K562 (cell line): Measurements from ENCODE around the gene TBXAS1. TPM values are rescaled to one million over a fixed set of nuclear protein-coding genes. Genes with fewer than 3 reads are reported as not detected.

ENCODE experiments used
- ATAC-seq: fragments of 200-7000 bp; cut with Tn5 transposase; 3 replicates; pipeline ENCODE4 v1.9.1; 2020; ENCODE audit warnings: moderate library complexity
- BruUV-seq: library from RNA; stranded (reverse); fragments of 400-500 nt; replicated peaks from 2 replicates; lab custom pipeline; 2021; lab: Mats Ljungman, UMichigan
- CTCF ChIA-PET: fragments of 300-600 bp; formaldehyde crosslinking; extraction: SDS; loops from one replicate; lab custom pipeline; 2021; ENCODE audit warnings: low intra/inter-chr PET ratio; lab: Yijun Ruan, JAX
- POLR2A ChIA-PET: fragments of 300-600, 350-650 bp; sonication (Branson Sonifier 250); formaldehyde crosslinking; extraction: SDS; loops from one replicate; lab custom pipeline; 2021; ENCODE audit warnings: antibody characterized with exemption, inconsistent platforms; lab: Yijun Ruan, JAX
- DNase-seq, 4 experiments: peaks; one replicate each; pipeline versions ENCODE4 v3.0.0 to v3.0.0-alpha.2; 2011 to 2018; ENCODE audit warnings: low spot score in 3 of 4, mixed read lengths in 3 of 4; ENCODE audit errors: extremely low read depth in 1 of 4
- FAIRE-seq: peaks from 2 replicates; lab custom pipeline; 2011; peaks lifted over from hg19 to GRCh38; lab: Jason Lieb, UNC
- H2AFZ ChIP-seq: 2 replicates; pipeline ENCODE4 v1.6.0; 2011; ENCODE audit warnings: low read depth, low read length, control low read depth, inconsistent platforms
- H3K27ac ChIP-seq: fragments of 200-600 bp; 3 replicates; pipeline ENCODE4 v1.8.0; 2011; ENCODE audit warnings: low read depth, mild to moderate bottlenecking, control low read depth, inconsistent platforms, low read length, moderate library complexity, mixed read lengths; ENCODE audit errors: extremely low read depth
- H3K27me3 ChIP-seq, 2 experiments: fragments of 300-600 bp in 1 of 2; 2 replicates in 1 of 2; 3 replicates in 1 of 2; pipeline versions ENCODE4 v1.6.0 to v1.8.0; 2011; ENCODE audit warnings: inconsistent platforms in 2 of 2, low read length in 2 of 2, mild to moderate bottlenecking in 1 of 2, mixed read lengths in 1 of 2, moderate library complexity in 1 of 2; ENCODE audit not compliant: control insufficient read depth in 2 of 2, insufficient read depth in 2 of 2
- H3K36me3 ChIP-seq: fragments of 300-600 bp; 3 replicates; pipeline ENCODE4 v1.8.0; 2011; ENCODE audit warnings: mild to moderate bottlenecking, low read length, inconsistent platforms; ENCODE audit not compliant: control insufficient read depth, insufficient read depth
- H3K4me1 ChIP-seq, 2 experiments: fragments of 200-600 bp in 1 of 2; replicated peaks in 1 of 2; 2 replicates in 1 of 2; 3 replicates in 1 of 2; pipeline versions ENCODE4 v1.5.1 to v1.8.0; 2011; ENCODE audit warnings: inconsistent platforms in 2 of 2, low read length in 2 of 2, mild to moderate bottlenecking in 1 of 2, mixed read lengths in 1 of 2, moderate library complexity in 1 of 2; ENCODE audit not compliant: control insufficient read depth in 2 of 2, insufficient read depth in 2 of 2
- H3K4me2 ChIP-seq: 2 replicates; pipeline ENCODE4 v1.6.1; 2011; ENCODE audit warnings: low read length, control low read depth, inconsistent platforms, mixed read lengths; ENCODE audit not compliant: insufficient read depth
- H3K4me3 ChIP-seq: fragments of 200-600 bp; sonication (generic), shearing (Covaris generic); 2 replicates; pipeline ENCODE4 v1.5.1; 2016; ENCODE audit warnings: control low read depth, inconsistent platforms
- H3K79me2 ChIP-seq: fragments of 200-600 bp; 3 replicates; pipeline ENCODE4 v1.8.0; 2011; ENCODE audit warnings: low read length, inconsistent platforms; ENCODE audit not compliant: control insufficient read depth, insufficient read depth
- H3K9ac ChIP-seq, 2 experiments: 2 replicates each; pipeline versions ENCODE4 v1.6.0 to v1.6.1; 2011; ENCODE audit warnings: low read depth in 2 of 2, low read length in 2 of 2, control low read depth in 1 of 2, inconsistent platforms in 1 of 2, mild to moderate bottlenecking in 1 of 2, mixed read lengths in 1 of 2; ENCODE audit not compliant: insufficient read depth in 1 of 2
- H3K9me1 ChIP-seq: one replicate; pipeline ENCODE4 v1.6.0; 2011; ENCODE audit warnings: inconsistent platforms, mild to moderate bottlenecking, low read length, moderate library complexity; ENCODE audit not compliant: control insufficient read depth, insufficient read depth
- H3K9me3 ChIP-seq: replicated peaks from 2 replicates; pipeline ENCODE4 v1.5.1; 2011; ENCODE audit warnings: low read depth, low read length, inconsistent platforms; ENCODE audit not compliant: control insufficient read depth, insufficient read depth
- H4K20me1 ChIP-seq: replicated peaks from 2 replicates; pipeline ENCODE4 v1.6.1; 2011; ENCODE audit warnings: low read length, inconsistent platforms, mixed read lengths; ENCODE audit not compliant: control insufficient read depth, insufficient read depth
- ARID1B ChIP-seq: fragments of 450-650 bp; IDR thresholded peaks from 2 replicates; pipeline ENCODE4 v1.6.1; 2016; ENCODE audit warnings: antibody characterized with exemption, mild to moderate bottlenecking, inconsistent platforms
- CBFB ChIP-seq: sonication (generic); formaldehyde crosslinking; IDR thresholded peaks from 2 replicates; pipeline ENCODE4 v1.4.0; 2020; ENCODE audit warnings: mild to moderate bottlenecking, missing genetic modification reagents
- EP300 ChIP-seq: IDR thresholded peaks from 2 replicates; pipeline ENCODE4 v1.6.1; 2012; ENCODE audit warnings: low read length, improper control_type of control experiment
- GATAD2B ChIP-seq: fragments of 450-650 bp; IDR thresholded peaks from 2 replicates; pipeline ENCODE4 v1.6.1; 2017; ENCODE audit warnings: mild to moderate bottlenecking, borderline replicate concordance
- HMGXB4 ChIP-seq: sonication (generic); formaldehyde crosslinking; IDR thresholded peaks from 2 replicates; pipeline ENCODE4 v1.8.1; 2023; ENCODE audit warnings: mild to moderate bottlenecking, missing genetic modification reagents
- LARP7 ChIP-seq: fragments of 450-650 bp; IDR thresholded peaks from 2 replicates; pipeline ENCODE4 v1.6.1; 2016
- MYC ChIP-seq, 2 experiments: fragments of 250-450 bp in 1 of 2; sonication (Bioruptor Pico) in 1 of 2; IDR thresholded peaks; 2 replicates each; pipeline versions ENCODE4 v1.5.1 to v1.6.1; 2012 to 2021; ENCODE audit warnings: low read depth in 2 of 2, borderline replicate concordance in 1 of 2, improper control_type of control experiment in 1 of 2, low read length in 1 of 2, mild to moderate bottlenecking in 1 of 2, moderate library complexity in 1 of 2
- NCOA2 ChIP-seq, 2 experiments: fragments of 450-650 bp; IDR thresholded peaks; 2 replicates each; pipeline ENCODE4 v1.6.1; 2018; ENCODE audit warnings: mild to moderate bottlenecking in 2 of 2, moderate library complexity in 1 of 2; ENCODE audit not compliant: partially characterized antibody in 2 of 2
- POLR2AphosphoS5 ChIP-seq: IDR thresholded peaks from 2 replicates; pipeline ENCODE4 v1.6.1; 2011; ENCODE audit warnings: mild to moderate bottlenecking, low read depth, low read length, moderate library complexity; ENCODE audit not compliant: control insufficient read depth, insufficient read depth
- SIN3A ChIP-seq, 2 experiments: fragments of 150-350 bp in 1 of 2; IDR thresholded peaks; 2 replicates each; pipeline ENCODE4 v1.6.1; 2011 to 2016; ENCODE audit warnings: borderline replicate concordance in 2 of 2, low read depth in 2 of 2, low read length in 2 of 2, mild to moderate bottlenecking in 2 of 2, moderate library complexity in 2 of 2; ENCODE audit not compliant: control insufficient read depth in 1 of 2
- SMAD1 ChIP-seq: fragments of 150-350 bp; IDR thresholded peaks from 2 replicates; pipeline ENCODE4 v1.6.1; 2014; ENCODE audit warnings: low read length, low read depth; ENCODE audit not compliant: partially characterized antibody
- THRAP3 ChIP-seq: fragments of 450-650 bp; IDR thresholded peaks from 2 replicates; pipeline ENCODE4 v1.6.1; 2016; ENCODE audit warnings: mild to moderate bottlenecking, inconsistent platforms, borderline replicate concordance
- XRCC4 ChIP-seq: IDR thresholded peaks from one replicate; pipeline ENCODE4 v1.6.1; 2011; ENCODE audit not compliant: insufficient read depth, insufficient read length; ENCODE audit errors: extremely low read depth
- ZNF134 ChIP-seq: fragments of 250-450 bp; sonication (Bioruptor Pico); conservative IDR thresholded peaks from 2 replicates; pipeline ENCODE4 v1.4.0; 2020
- ZNF655 ChIP-seq: fragments of 250-450 bp; sonication (Bioruptor Pico); IDR thresholded peaks from 2 replicates; pipeline ENCODE4 v1.5.0; 2021
- ZSCAN32 ChIP-seq: fragments of 450-650 bp; formaldehyde crosslinking; IDR thresholded peaks from 2 replicates; pipeline ENCODE4 v1.4.0; 2020; ENCODE audit warnings: mild to moderate bottlenecking, moderate library complexity
- WGBS: fragments of 100-300 bp; shearing (Covaris generic); methylation state at CpG from one replicate; pipeline ENCODE4 v1.1.6; 2016; ENCODE audit warnings: low coverage, mixed read lengths; ENCODE audit not compliant: insufficient coverage; ENCODE audit errors: missing lambda C conversion rate; 5-methylcytosine and 5-hydroxymethylcytosine counted together
- in situ Hi-C: fragments of 300-500 bp; cut with MboI; formaldehyde crosslinking; loops from 4 replicates; pipeline ENCODE4 v1.15.0; 2018; ENCODE audit warnings: inconsistent platforms, mixed read lengths
- intact Hi-C: fragments of 100-400 bp; cut with micrococcal nuclease; formaldehyde crosslinking; loops from 2 replicates; pipeline ENCODE4 v1.14.2; 2022
- polyA plus RNA-seq, 8 experiments: library from polyadenylated mRNA; depleted of rRNA in 4 of 8; stranded (reverse) in 5 of 8; unstranded in 3 of 8; fragments of >200 nt; fragmentation: Nextera tagmentation in 2 of 8; fragmentation: Illumina TruSeq in 1 of 8; extraction: Ambion mirVana in 2 of 8; extraction: Trizol in 1 of 8; gene quantifications; 2 replicates each; pipeline versions ENCODE4 v1.2.1 to v1.2.3, GENCODE V29; 2011 to 2014; ENCODE audit warnings: inconsistent platforms in 1 of 8, missing spikeins in 1 of 8
- total RNA-seq, 7 experiments: library from RNA; depleted of rRNA in 6 of 7; stranded (reverse); fragments of >200 nt in 6 of 7; fragmentation: Illumina TruSeq in 2 of 7; extraction: Trizol in 2 of 7; gene quantifications; 2 replicates each; pipeline versions ENCODE4 v1.2.1 to v1.2.3, GENCODE V29; 2011 to 2021; ENCODE audit warnings: low replicate concordance in 1 of 7

Gene TBXAS1
- total and polyA plus RNA-seq, 9 of the 15 experiments (the other 6 are each of a cell fraction or from before 2014, with no cell fraction given): 1.1 to 8.3 (median 1.9) TPM

GRCh38 chr7:139915864-139916716 is 87.0 kb downstream of the TBXAS1 start (continued):
- peak; percentile 46 for TF ChIP-seq MYC (IDR thresholded peaks at IDR 0.05; ENCODE audit: low read depth, low read length)
- peak; percentile 80; the same call in 1 of the 2 replicates for TF ChIP-seq MYC (CRISPR knock-in tag; IDR thresholded peaks at IDR 0.05; ENCODE audit: borderline replicate concordance, low read depth)
- TF ChIP-seq SIN3A (IDR thresholded peaks at IDR 0.05; ENCODE audit: borderline replicate concordance in 2 of 2, control insufficient read depth in 1 of 2, low read depth in 2 of 2, low read length in 2 of 2): peak in 1 of 2 experiments; percentile 62; a peak in 1 of 4 replicates
- TF ChIP-seq XRCC4: no peak
- peak; percentile 98 for TF ChIP-seq CBFB

GRCh38 chr7:139916717-139917395 is 87.8 kb downstream of the TBXAS1 start:
- H4K20me1 ChIP-seq: no peaks in the 10 kb centered on the region
- intact Hi-C loops: loop anchor here (1.0 to 5.0 kb wide), 4 partner anchors 60 to 140 kb away; partner anchors contain the start of gene HIPK2
- no TSS peak for BruUV-seq
- peak overlapping the region in 1 of 2 experiments; percentile 58; a peak in 2 of 4 replicates for H3K9ac ChIP-seq
- peaks cover 28 to 69% of the 10 kb centered on the region in 2 experiments for H3K4me1 ChIP-seq
- no peaks in the 10 kb centered on the region for H3K27me3 ChIP-seq
- peaks cover 15% of the 10 kb centered on the region for H3K9me3 ChIP-seq
- peaks cover 5% of the 10 kb centered on the region for H3K9me1 ChIP-seq
- ChIA-PET POLR2A (interaction anchor here (0.9 to 1.5 kb wide), 7 partner anchors 8 to 138 kb away, joined by 3 to 9 read pairs (median 3); no protein-coding TSS in a partner anchor), CTCF (no interaction called here)
- 58% methylated on average over 10 of the region's 10 CpGs for WGBS
- in situ Hi-C loops: no loop called here
- H3K27ac ChIP-seq: peak overlapping the region; percentile 85
- ATAC-seq (no peak), FAIRE-seq (no peak), DNase-seq (no peak)
- peak overlapping the region; percentile 67 for H3K4me2 ChIP-seq
- no peak overlapping the region for H2AFZ ChIP-seq
- peaks cover 22% of the 10 kb centered on the region; the same call in 2 of the 3 replicates for H3K36me3 ChIP-seq
- H3K79me2 ChIP-seq: no peaks in the 10 kb centered on the region; the same call in 2 of the 3 replicates
- H3K4me3 ChIP-seq: no peak overlapping the region
- TF ChIP-seq EP300: 0 out of 2 replicates have a peak, but pooled peaks have one; percentile 27
- peak; percentile 31; the same call in 1 of the 2 replicates for TF ChIP-seq GATAD2B
- TF ChIP-seq THRAP3: no peak
- peak; percentile 4 for TF ChIP-seq SMAD1
- no peak for TF ChIP-seq NCOA2 (IDR thresholded peaks at IDR 0.05; ENCODE audit: partially characterized antibody in 2 of 2)
- no peak for TF ChIP-seq ZNF655 (CRISPR knock-in tag)
- TF ChIP-seq ZNF134 (CRISPR knock-in tag): 0 out of 2 replicates have a peak, but pooled peaks have one; percentile 14
- no peak for TF ChIP-seq LARP7
- no peak for TF ChIP-seq HMGXB4 (CRISPR knock-in tag)
- TF ChIP-seq ARID1B: no peak
- TF ChIP-seq POLR2AphosphoS5: no peak
- TF ChIP-seq ZSCAN32 (CRISPR knock-in tag): no peak
